K562 (cell line): Measurements from ENCODE around the gene SLX4IP. TPM values are rescaled to one million over a fixed set of nuclear protein-coding genes. Genes with fewer than 3 reads are reported as not detected.

Experiments used
- ATAC-seq: fragments of 200-7000 bp; cut with Tn5 transposase; 3 replicates; pipeline ENCODE4 v1.9.1; 2020; ENCODE audit warnings: moderate library complexity
- Bru-seq: library from RNA; stranded (reverse); fragments of 400-500 nt; gene quantifications from one replicate; lab custom pipeline; 2021; lab: Mats Ljungman, UMichigan
- BruChase-seq, 2 experiments: library from RNA; stranded (reverse); fragments of 400-500 nt; gene quantifications; one replicate each; lab custom pipeline; 2021; lab: Mats Ljungman, UMichigan
- BruUV-seq: library from RNA; stranded (reverse); fragments of 400-500 nt; replicated peaks from 2 replicates; lab custom pipeline; 2021; lab: Mats Ljungman, UMichigan
- CTCF ChIA-PET: fragments of 300-600 bp; formaldehyde crosslinking; extraction: SDS; loops from one replicate; lab custom pipeline; 2021; ENCODE audit warnings: low intra/inter-chr PET ratio; lab: Yijun Ruan, JAX
- POLR2A ChIA-PET: fragments of 300-600, 350-650 bp; sonication (Branson Sonifier 250); formaldehyde crosslinking; extraction: SDS; loops from one replicate; lab custom pipeline; 2021; ENCODE audit warnings: antibody characterized with exemption, inconsistent platforms; lab: Yijun Ruan, JAX
- DNase-seq, 4 experiments: peaks; one replicate each; pipeline versions ENCODE4 v3.0.0 to v3.0.0-alpha.2; 2011 to 2018; ENCODE audit warnings: low spot score in 3 of 4, mixed read lengths in 3 of 4; ENCODE audit errors: extremely low read depth in 1 of 4
- FAIRE-seq: peaks from 2 replicates; lab custom pipeline; 2011; peaks lifted over from hg19 to GRCh38; lab: Jason Lieb, UNC
- H2AFZ ChIP-seq: 2 replicates; pipeline ENCODE4 v1.6.0; 2011; ENCODE audit warnings: low read depth, low read length, control low read depth, inconsistent platforms
- H3K27ac ChIP-seq: fragments of 200-600 bp; 3 replicates; pipeline ENCODE4 v1.8.0; 2011; ENCODE audit warnings: low read depth, mild to moderate bottlenecking, control low read depth, inconsistent platforms, low read length, moderate library complexity, mixed read lengths; ENCODE audit errors: extremely low read depth
- H3K27me3 ChIP-seq, 2 experiments: fragments of 300-600 bp in 1 of 2; 2 replicates in 1 of 2; 3 replicates in 1 of 2; pipeline versions ENCODE4 v1.6.0 to v1.8.0; 2011; ENCODE audit warnings: inconsistent platforms in 2 of 2, low read length in 2 of 2, mild to moderate bottlenecking in 1 of 2, mixed read lengths in 1 of 2, moderate library complexity in 1 of 2; ENCODE audit not compliant: control insufficient read depth in 2 of 2, insufficient read depth in 2 of 2
- H3K36me3 ChIP-seq: fragments of 300-600 bp; 3 replicates; pipeline ENCODE4 v1.8.0; 2011; ENCODE audit warnings: mild to moderate bottlenecking, low read length, inconsistent platforms; ENCODE audit not compliant: control insufficient read depth, insufficient read depth
- H3K4me1 ChIP-seq, 2 experiments: fragments of 200-600 bp in 1 of 2; replicated peaks in 1 of 2; 2 replicates in 1 of 2; 3 replicates in 1 of 2; pipeline versions ENCODE4 v1.5.1 to v1.8.0; 2011; ENCODE audit warnings: inconsistent platforms in 2 of 2, low read length in 2 of 2, mild to moderate bottlenecking in 1 of 2, mixed read lengths in 1 of 2, moderate library complexity in 1 of 2; ENCODE audit not compliant: control insufficient read depth in 2 of 2, insufficient read depth in 2 of 2
- H3K4me2 ChIP-seq: 2 replicates; pipeline ENCODE4 v1.6.1; 2011; ENCODE audit warnings: low read length, control low read depth, inconsistent platforms, mixed read lengths; ENCODE audit not compliant: insufficient read depth
- H3K4me3 ChIP-seq: fragments of 200-600 bp; sonication (generic), shearing (Covaris generic); 2 replicates; pipeline ENCODE4 v1.5.1; 2016; ENCODE audit warnings: control low read depth, inconsistent platforms
- H3K79me2 ChIP-seq: fragments of 200-600 bp; 3 replicates; pipeline ENCODE4 v1.8.0; 2011; ENCODE audit warnings: low read length, inconsistent platforms; ENCODE audit not compliant: control insufficient read depth, insufficient read depth
- H3K9ac ChIP-seq, 2 experiments: 2 replicates each; pipeline versions ENCODE4 v1.6.0 to v1.6.1; 2011; ENCODE audit warnings: low read depth in 2 of 2, low read length in 2 of 2, control low read depth in 1 of 2, inconsistent platforms in 1 of 2, mild to moderate bottlenecking in 1 of 2, mixed read lengths in 1 of 2; ENCODE audit not compliant: insufficient read depth in 1 of 2
- H3K9me1 ChIP-seq: one replicate; pipeline ENCODE4 v1.6.0; 2011; ENCODE audit warnings: inconsistent platforms, mild to moderate bottlenecking, low read length, moderate library complexity; ENCODE audit not compliant: control insufficient read depth, insufficient read depth
- H3K9me3 ChIP-seq: replicated peaks from 2 replicates; pipeline ENCODE4 v1.5.1; 2011; ENCODE audit warnings: low read depth, low read length, inconsistent platforms; ENCODE audit not compliant: control insufficient read depth, insufficient read depth
- H4K20me1 ChIP-seq: replicated peaks from 2 replicates; pipeline ENCODE4 v1.6.1; 2011; ENCODE audit warnings: low read length, inconsistent platforms, mixed read lengths; ENCODE audit not compliant: control insufficient read depth, insufficient read depth
- CSDE1 ChIP-seq, 2 experiments: fragments of 450-650 bp; IDR thresholded peaks; 2 replicates each; pipeline ENCODE4 v1.6.1; 2016; ENCODE audit warnings: mild to moderate bottlenecking in 1 of 2
- EP400 ChIP-seq: fragments of 450-650 bp; IDR thresholded peaks from 2 replicates; pipeline ENCODE4 v1.6.1; 2017; ENCODE audit warnings: antibody characterized with exemption, mild to moderate bottlenecking, moderate library complexity
- FIP1L1 ChIP-seq: fragments of 200-400 bp; formaldehyde crosslinking; IDR thresholded peaks from 2 replicates; pipeline ENCODE4 v1.6.1; 2018; ENCODE audit warnings: mild to moderate bottlenecking, low read depth, low read length; ENCODE audit not compliant: poor library complexity, severe bottlenecking
- MNT ChIP-seq, 2 experiments: fragments of 450-650 bp; conservative IDR thresholded peaks; 2 replicates each; pipeline ENCODE4 v1.6.1; 2017; ENCODE audit warnings: mild to moderate bottlenecking in 2 of 2, moderate library complexity in 2 of 2
- XRCC4 ChIP-seq: IDR thresholded peaks from one replicate; pipeline ENCODE4 v1.6.1; 2011; ENCODE audit not compliant: insufficient read depth, insufficient read length; ENCODE audit errors: extremely low read depth
- ZKSCAN8 ChIP-seq: fragments of 200-800 bp; sonication (Bioruptor generic); IDR thresholded peaks from 2 replicates; pipeline ENCODE4 v1.6.1; 2016; ENCODE audit warnings: missing genetic modification characterization, missing compliant biosample characterization
- ZNF75A ChIP-seq: fragments of 450-650 bp; formaldehyde crosslinking; IDR thresholded peaks from 2 replicates; pipeline ENCODE4 v1.4.0; 2020; ENCODE audit warnings: mild to moderate bottlenecking
- ZNF77 ChIP-seq: fragments of 250-450 bp; sonication (Bioruptor Pico); IDR thresholded peaks from 2 replicates; pipeline ENCODE4 v1.5.0; 2020
- WGBS: fragments of 100-300 bp; shearing (Covaris generic); methylation state at CpG from one replicate; pipeline ENCODE4 v1.1.6; 2016; ENCODE audit warnings: low coverage, mixed read lengths; ENCODE audit not compliant: insufficient coverage; ENCODE audit errors: missing lambda C conversion rate; 5-methylcytosine and 5-hydroxymethylcytosine counted together
- in situ Hi-C: fragments of 300-500 bp; cut with MboI; formaldehyde crosslinking; loops from 4 replicates; pipeline ENCODE4 v1.15.0; 2018; ENCODE audit warnings: inconsistent platforms, mixed read lengths
- intact Hi-C: fragments of 100-400 bp; cut with micrococcal nuclease; formaldehyde crosslinking; loops from 2 replicates; pipeline ENCODE4 v1.14.2; 2022
- long read RNA-seq, 3 experiments: library from polyadenylated mRNA in 2 of 3; library from RNA in 1 of 3; unstranded in 2 of 3; stranded (forward) in 1 of 3; transcript quantifications; one replicate each; pipeline ENCODE4 v2.0.0, GENCODE V29; 2019 to 2022
- polyA minus RNA-seq, 3 experiments: library from RNA; depleted of rRNA, polyadenylated mRNA; stranded (reverse); fragments of >200 nt; gene quantifications; 2 replicates each; pipeline ENCODE4 v1.2.3, GENCODE V29; 2011
- polyA plus RNA-seq, 8 experiments: library from polyadenylated mRNA; depleted of rRNA in 4 of 8; stranded (reverse) in 5 of 8; unstranded in 3 of 8; fragments of >200 nt; fragmentation: Nextera tagmentation in 2 of 8; fragmentation: Illumina TruSeq in 1 of 8; extraction: Ambion mirVana in 2 of 8; extraction: Trizol in 1 of 8; gene quantifications; 2 replicates each; pipeline versions ENCODE4 v1.2.1 to v1.2.3, GENCODE V29; 2011 to 2014; ENCODE audit warnings: inconsistent platforms in 1 of 8, missing spikeins in 1 of 8
- total RNA-seq, 7 experiments: library from RNA; depleted of rRNA in 6 of 7; stranded (reverse); fragments of >200 nt in 6 of 7; fragmentation: Illumina TruSeq in 2 of 7; extraction: Trizol in 2 of 7; gene quantifications; 2 replicates each; pipeline versions ENCODE4 v1.2.1 to v1.2.3, GENCODE V29; 2011 to 2021; ENCODE audit warnings: low replicate concordance in 1 of 7

The SLX4IP gene
- total RNA-seq (2011; cell fraction: chromatin; rRNA removed; ENCODE audit: low replicate concordance) = 2.6 and 8.5 TPM in 2 replicates
- total RNA-seq (2011; cell fraction: nucleolus; rRNA removed) = 2.2 and 2.8 TPM in 2 replicates
- total RNA-seq (2011; cell fraction: nucleoplasm; rRNA removed) = 5.3 and 7.3 TPM in 2 replicates
- 2.8 and 2.9 TPM in 2 replicates for total RNA-seq (2014; rRNA removed)
- 5.1 and 5.5 TPM in 2 replicates for total RNA-seq (2014; rRNA removed; fragmentation: Illumina TruSeq; extraction: Trizol)
- 4.4 and 5.4 TPM in 2 replicates for total RNA-seq (2015; rRNA removed; fragmentation: Illumina TruSeq; extraction: Trizol)
- total RNA-seq (2021) = 4.1 and 4.6 TPM in 2 replicates
- 2.5 and 3.2 TPM in 2 replicates for polyA plus RNA-seq (2011; rRNA removed)
- polyA plus RNA-seq (2011; cell fraction: cytosol; rRNA removed) = 1.3 and 2.3 TPM in 2 replicates
- 2.6 and 4.0 TPM in 2 replicates for polyA plus RNA-seq (2011; cell fraction: nucleus; rRNA removed)
- 1.8 and 2.1 TPM in 2 replicates for polyA plus RNA-seq (2012)
- 2.2 and 2.9 TPM in 2 replicates for polyA plus RNA-seq (2014; fragmentation: Illumina TruSeq; extraction: Trizol)
- 1 to 10 TPM; 3.5 to 5.9 TPM for polyA plus RNA-seq (2014; fragmentation: Nextera tagmentation; extraction: Ambion mirVana)
- 1.4 and 1.5 TPM in 2 replicates for polyA plus RNA-seq (2014; rRNA removed)
- polyA minus RNA-seq (2011; rRNA and poly(A)+ RNA removed) = 8.3 and 10.2 TPM in 2 replicates
- polyA minus RNA-seq (2011; cell fraction: cytosol; rRNA and poly(A)+ RNA removed) = 5.1 and 5.4 TPM in 2 replicates
- polyA minus RNA-seq (2011; cell fraction: nucleus; rRNA and poly(A)+ RNA removed) = 2.3 and 6.3 TPM in 2 replicates
- Bru-seq, nascent RNA = percentile 60 among the genes with signal in this experiment
- percentile 66 among the genes with signal in this experiment for BruChase-seq, experiment 1, labeled RNA remaining after a 2-hour chase
- BruChase-seq, experiment 2, labeled RNA remaining after a 6-hour chase = percentile 66 among the genes with signal in this experiment
- long read RNA-seq, experiment 1, partial matches to known transcripts = 0 of 19 reads
- long read RNA-seq, experiment 1, other reads (novel, unspliced or antisense) = 19 of 19 reads
- long read RNA-seq, experiment 2, partial matches to known transcripts = 1 of 2 reads
- long read RNA-seq, experiment 2, other reads (novel, unspliced or antisense) = 1 of 2 reads
- long read RNA-seq, experiment 3, full-length matches to known transcripts = 1 of 6 reads
- long read RNA-seq, experiment 3, partial matches to known transcripts = 1 of 6 reads
- long read RNA-seq, experiment 3, other reads (novel, unspliced or antisense) = 4 of 6 reads

- FAIRE-seq = peak; percentile 88
- TF ChIP-seq XRCC4 (no peak), CSDE1 (IDR thresholded peaks at IDR 0.05) (peak in 1 of 2 experiments; percentile 99; a peak in 3 of 4 replicates), EP400 (peak; percentile 70), ZKSCAN8 (no peak), MNT (conservative IDR thresholded peaks at IDR 0.05) (peak in 1 of 2 experiments; percentile 62; a peak in 3 of 4 replicates), FIP1L1 (no peak), ZNF75A (CRISPR knock-in tag) (no peak), ZNF77 (CRISPR knock-in tag) (no peak)
Measured at GRCh38 chr20:10434832-10435812, at the start of gene SLX4IP. Gene SLX4IP, plus strand, starts transcription at chr20:10435305. Its CDS starts 22,900 bp downstream, at chr20:10458205.

More at GRCh38 chr20:10434832-10435812, at the start of gene SLX4IP:
- peaks cover 8% of the 10 kb centered on the region; the same call in 2 of the 3 replicates for H3K36me3 ChIP-seq
- peaks cover 72% of the 10 kb centered on the region for H3K79me2 ChIP-seq
- no peaks in the 10 kb centered on the region for H4K20me1 ChIP-seq
- CTCF ChIA-PET = no interaction called here
- POLR2A ChIA-PET = interaction anchor here (0.6 to 1.8 kb wide), 12 partner anchors 7 to 1341 kb away, joined by 3 to 5 read pairs (median 3); no protein-coding TSS in a partner anchor
- BruUV-seq = TSS peak; percentile 57
- in situ Hi-C loops (no loop called here), intact Hi-C loops (loop anchor here (5.0 kb wide), 1 partner anchor 57 kb away; no protein-coding TSS in a partner anchor)
- H3K4me3 ChIP-seq = peak within 1 kb of the TSS; percentile 73
- H3K4me1 ChIP-seq = peaks cover 12 to 23% of the 10 kb centered on the region in 2 experiments; a peak in 4 of 5 replicates
- peak within 1 kb of the TSS; percentile 81 for H2AFZ ChIP-seq
- H3K27me3 ChIP-seq = no peaks in the 10 kb centered on the region
- peak; percentile 80 for ATAC-seq
- H3K27ac ChIP-seq = peak within 1 kb of the TSS; percentile 88
- WGBS = under 1% methylated on average over 31 of the region's 32 CpGs
- peak within 1 kb of the TSS; percentile 85 to 97 for H3K9ac ChIP-seq
- DNase-seq = peak; percentile 24 to 92 (median 49)
- H3K4me2 ChIP-seq = peak within 1 kb of the TSS; percentile 95
- no peaks in the 10 kb centered on the region for H3K9me3 ChIP-seq
- H3K9me1 ChIP-seq = no peaks in the 10 kb centered on the region
